Loucy (cell line): ENCODE results near the gene PHACTR2.

ENCODE experiments used
- CTCF ChIP-seq: fragments of 200-600 bp; sonication (generic); conservative IDR thresholded peaks from 2 replicates; pipeline ENCODE4 v1.5.1; 2014; ENCODE audit warnings: mild to moderate bottlenecking, antibody characterized with exemption, low read length
- EZH2phosphoT487 ChIP-seq: fragments of 200-600 bp; IDR thresholded peaks from 2 replicates; pipeline ENCODE4 v1.6.1; 2018; ENCODE audit warnings: antibody characterized with exemption, mild to moderate bottlenecking, moderate library complexity, borderline replicate concordance

- TF ChIP-seq CTCF = no peak
- no peak for TF ChIP-seq EZH2phosphoT487
Measured at GRCh38 chr6:143755301-143755744, 77.6 kb downstream of the PHACTR2 start.
